ENCODE data around the gene MBTD1. TPM values are rescaled to one million over a fixed set of nuclear protein-coding genes. Genes with fewer than 3 reads are reported as not detected.

The MBTD1 gene
- total and polyA plus RNA-seq, 2 of the 8 experiments (the other 6 are each of a cell fraction or from before 2014, with no cell fraction given) = 20.3 to 51.4 TPM

GRCh38 chr17:51142597-51142996, 117.3 kb downstream of the MBTD1 start:
- Histone ChIP-seq H2AK5ac (ENCODE audit: low read depth, low read length) (no peak overlapping the region), H3K9me3 (ENCODE audit: insufficient read depth in 2 of 2, low read depth in 1 of 2, low read length in 1 of 2) (no peaks in the 10 kb centered on the region), H2BK120ac (replicated peaks; ENCODE audit: low read depth, low read length) (no peak overlapping the region), H2BK15ac (ENCODE audit: low read length) (no peak overlapping the region), H3K4me3 (ENCODE audit: extremely low read depth in 1 of 4, insufficient read depth in 2 of 4, low read depth in 3 of 4, low read length in 4 of 4) (no peak overlapping the region), H3K4me1 (replicated peaks in 1 of 4; ENCODE audit: control insufficient read depth in 3 of 4, insufficient read depth in 4 of 4, low read length in 3 of 4) (0 out of 7 replicates have a peak, but pooled peaks cover 0 to 2% (median 0%) of the 10 kb centered on the region in 4 experiments), H3K4me2 (ENCODE audit: insufficient read depth in 1 of 2, low read depth in 2 of 2, low read length in 2 of 2) (no peak overlapping the region), H3K56ac (replicated peaks; ENCODE audit: insufficient read length, low read depth, low read length) (no peak overlapping the region), H2BK20ac (ENCODE audit: low read length) (no peak overlapping the region), H3K23me2 (ENCODE audit: low read depth, low read length) (no peaks in the 10 kb centered on the region), H4K91ac (replicated peaks; ENCODE audit: insufficient read length, low read length) (no peak overlapping the region), H3K14ac (ENCODE audit: insufficient read length) (no peak overlapping the region), H4K8ac (ENCODE audit: extremely low read depth, insufficient read depth, low read length) (no peak overlapping the region), H3K4ac (replicated peaks; ENCODE audit: insufficient read length, low read depth, low read length) (no peak overlapping the region), H3K27ac (ENCODE audit: low read depth, low read length) (no peak overlapping the region), H3K18ac (ENCODE audit: extremely low read depth, low read length) (no peak overlapping the region), H3K79me2 (ENCODE audit: control insufficient read depth in 1 of 2, insufficient read depth in 2 of 2, low read length in 2 of 2) (no peaks in the 10 kb centered on the region), H2BK5ac (ENCODE audit: low read depth, low read length) (no peak overlapping the region), H3K9ac (replicated peaks in 1 of 4; ENCODE audit: extremely low read depth in 1 of 4, low read depth in 3 of 4, low read length in 3 of 4) (no peak overlapping the region), H3K23ac (ENCODE audit: insufficient read length) (no peak overlapping the region), H2BK12ac (ENCODE audit: low read depth, low read length) (no peak overlapping the region), H3K36me3 (ENCODE audit: control insufficient read depth in 2 of 4, insufficient read depth in 4 of 4, low read length in 3 of 4) (no peaks in the 10 kb centered on the region), H3K79me1 (ENCODE audit: low read depth, low read length) (no peaks in the 10 kb centered on the region), H2AFZ (ENCODE audit: low read length) (no peak overlapping the region), H4K5ac (ENCODE audit: insufficient read length, low read depth, low read length) (no peak overlapping the region), H4K20me1 (replicated peaks in 1 of 2; ENCODE audit: control insufficient read depth in 1 of 2, insufficient read depth in 2 of 2, low read length in 2 of 2) (no peaks in the 10 kb centered on the region), H3K27me3 (replicated peaks in 1 of 4; ENCODE audit: control insufficient read depth in 3 of 4, extremely low read depth in 1 of 4, insufficient read depth in 3 of 4, low read length in 3 of 4) (no peaks in the 10 kb centered on the region)
- FAIRE-seq = no peak
- ChIA-PET CTCF (ENCODE audit: partially characterized antibody) (interaction anchor here (1.5 to 1.6 kb wide), 2 partner anchors 26 to 141 kb away, joined by 3 read pairs; no protein-coding TSS in a partner anchor), POLR2A (ENCODE audit: partially characterized antibody) (interaction anchor here (0.9 to 1.3 kb wide), 4 partner anchors 9 to 32 kb away, joined by 3 to 5 read pairs (median 3); partner anchors contain the start of gene SPAG9)
- 98% methylated on average over 2 of the region's 2 CpGs; no CpG with 5 or more reads in 1 of the 2 experiments for WGBS, 2 experiments (ENCODE audit: extremely low coverage in 1 of 2, insufficient coverage in 1 of 2, insufficient read length in 1 of 2, insufficient replicate concordance in 2 of 2, low coverage in 1 of 2, low lambda C conversion rate in 2 of 2, missing lambda C conversion rate in 1 of 2)
- no peak for DNase-seq (ENCODE audit: low read depth in 1 of 2, low spot score in 2 of 2)
- TF ChIP-seq MAFK (IDR thresholded peaks at IDR 0.05; ENCODE audit: low read depth, low read length) = no peak
- TF ChIP-seq SP4 (IDR thresholded peaks at IDR 0.05; ENCODE audit: low read length) = no peak
- TF ChIP-seq BCL11A (IDR thresholded peaks at IDR 0.05; ENCODE audit: low read depth in 2 of 2, low read length in 2 of 2) = no peak
- TF ChIP-seq KDM4A (IDR thresholded peaks at IDR 0.05; ENCODE audit: low read depth, low read length, severe bottlenecking) = no peak
- no peak for TF ChIP-seq GABPA (IDR thresholded peaks at IDR 0.05; ENCODE audit: borderline replicate concordance, insufficient read depth, low read length)
- TF ChIP-seq, protein P1, sequence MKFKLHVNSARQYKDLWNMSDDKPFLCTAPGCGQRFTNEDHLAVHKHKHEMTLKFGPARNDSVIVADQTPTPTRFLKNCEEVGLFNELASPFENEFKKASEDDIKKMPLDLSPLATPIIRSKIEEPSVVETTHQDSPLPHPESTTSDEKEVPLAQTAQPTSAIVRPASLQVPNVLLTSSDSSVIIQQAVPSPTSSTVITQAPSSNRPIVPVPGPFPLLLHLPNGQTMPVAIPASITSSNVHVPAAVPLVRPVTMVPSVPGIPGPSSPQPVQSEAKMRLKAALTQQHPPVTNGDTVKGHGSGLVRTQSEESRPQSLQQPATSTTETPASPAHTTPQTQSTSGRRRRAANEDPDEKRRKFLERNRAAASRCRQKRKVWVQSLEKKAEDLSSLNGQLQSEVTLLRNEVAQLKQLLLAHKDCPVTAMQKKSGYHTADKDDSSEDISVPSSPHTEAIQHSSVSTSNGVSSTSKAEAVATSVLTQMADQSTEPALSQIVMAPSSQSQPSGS (IDR thresholded peaks at IDR 0.05; ENCODE audit: low read length) = no peak
- TF ChIP-seq NANOG (IDR thresholded peaks at IDR 0.05; ENCODE audit: insufficient read depth, low read depth, low read length, poor library complexity, severe bottlenecking) = no peak
- no peak for TF ChIP-seq TEAD4 (IDR thresholded peaks at IDR 0.05; ENCODE audit: low read depth, low read length)
- no peak for TF ChIP-seq SIN3A (conservative IDR thresholded peaks at IDR 0.05 in 1 of 2, IDR thresholded peaks at IDR 0.05 in 1 of 2; ENCODE audit: low read depth in 1 of 2, low read length in 2 of 2)
- no peak for TF ChIP-seq ZNF274 (IDR thresholded peaks at IDR 0.05; ENCODE audit: borderline replicate concordance, extremely low read depth, low read length)
